CD4-positive, alpha-beta T cell treated with Interleukin-17A for 4 hours (primary cell): ENCODE data around the gene AGPAT4.

ENCODE experiments used
- DNase-seq: peaks from one replicate; pipeline ENCODE4 v3.0.0-alpha.2; 2020; ENCODE audit warnings: mixed read lengths

Gene AGPAT4

DNA sequence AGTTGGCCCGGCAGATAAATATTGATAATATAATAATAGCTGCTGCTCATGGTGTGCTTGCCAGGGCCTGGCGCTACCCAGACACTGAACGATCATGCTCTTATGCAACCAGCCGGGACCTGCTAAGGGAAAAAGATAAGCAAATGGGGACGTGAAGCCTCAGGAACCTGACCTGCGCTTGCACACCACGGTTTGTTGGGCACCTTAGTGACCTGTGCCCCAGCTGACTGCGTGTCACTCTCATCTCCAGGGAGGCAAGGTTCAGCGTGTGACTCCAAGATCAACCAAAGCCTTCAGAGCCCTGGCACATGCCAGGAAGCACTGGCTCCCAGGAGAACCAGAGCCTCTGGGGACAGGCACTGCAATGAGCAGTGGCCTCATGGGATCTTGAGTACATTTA is 111.1 kb downstream of the AGPAT4 start:
- no peak for DNase-seq

DNA sequence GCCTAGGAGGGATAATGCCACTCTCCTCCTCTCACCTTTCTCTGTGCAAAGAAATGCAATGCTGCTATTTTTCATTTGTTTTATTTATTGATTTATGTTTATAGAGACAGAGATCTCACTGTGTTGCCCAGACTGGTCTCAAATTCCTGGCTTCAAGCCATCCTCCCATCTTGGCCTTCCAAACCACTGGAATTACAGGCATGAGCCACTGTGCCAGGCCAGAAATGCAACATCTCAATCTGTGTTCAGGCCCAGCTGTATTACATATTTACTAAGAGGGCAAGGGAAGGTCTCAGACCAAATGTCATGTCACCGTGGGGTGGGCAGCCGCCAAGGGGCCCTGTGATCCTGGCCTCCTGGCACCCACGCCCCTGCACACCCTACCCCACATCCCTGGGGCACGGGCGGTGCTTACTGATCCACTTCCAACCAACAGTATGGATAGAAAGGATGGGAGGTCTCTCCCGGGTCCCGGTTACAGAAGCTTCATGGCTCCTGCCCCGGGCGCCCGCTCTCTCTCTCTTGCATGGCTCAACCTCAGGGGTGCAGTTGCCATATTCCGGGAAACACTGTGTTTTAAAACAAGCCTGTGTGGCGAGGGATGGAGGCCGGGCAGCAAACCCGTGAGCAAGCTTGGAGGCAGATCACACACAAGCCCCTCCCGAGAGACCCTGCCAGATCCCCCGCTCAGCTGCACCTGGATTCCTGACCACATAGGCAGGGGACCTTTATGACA is 111.8 kb downstream of the AGPAT4 start:
- DNase-seq = no peak

DNA sequence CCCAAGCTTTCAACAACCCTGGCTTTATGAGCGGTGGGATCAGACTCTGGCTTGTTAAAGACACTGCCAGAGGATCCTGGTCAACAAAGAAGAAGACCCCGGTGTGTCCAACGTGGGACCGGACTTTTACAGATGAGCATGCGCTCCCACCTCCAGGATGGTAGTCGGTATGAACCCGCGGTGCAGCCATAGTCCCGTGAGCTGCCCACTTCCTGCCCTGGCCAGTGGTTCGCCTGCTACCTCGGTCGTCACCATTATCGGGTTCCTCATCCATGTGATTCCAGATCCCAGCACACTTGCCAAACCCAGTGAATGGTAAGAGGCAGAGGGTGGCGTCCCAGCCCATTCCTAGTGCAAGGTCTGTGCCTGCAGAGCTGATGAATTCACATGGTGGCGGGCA is 112.7 kb downstream of the AGPAT4 start:
- DNase-seq = no peak

DNA sequence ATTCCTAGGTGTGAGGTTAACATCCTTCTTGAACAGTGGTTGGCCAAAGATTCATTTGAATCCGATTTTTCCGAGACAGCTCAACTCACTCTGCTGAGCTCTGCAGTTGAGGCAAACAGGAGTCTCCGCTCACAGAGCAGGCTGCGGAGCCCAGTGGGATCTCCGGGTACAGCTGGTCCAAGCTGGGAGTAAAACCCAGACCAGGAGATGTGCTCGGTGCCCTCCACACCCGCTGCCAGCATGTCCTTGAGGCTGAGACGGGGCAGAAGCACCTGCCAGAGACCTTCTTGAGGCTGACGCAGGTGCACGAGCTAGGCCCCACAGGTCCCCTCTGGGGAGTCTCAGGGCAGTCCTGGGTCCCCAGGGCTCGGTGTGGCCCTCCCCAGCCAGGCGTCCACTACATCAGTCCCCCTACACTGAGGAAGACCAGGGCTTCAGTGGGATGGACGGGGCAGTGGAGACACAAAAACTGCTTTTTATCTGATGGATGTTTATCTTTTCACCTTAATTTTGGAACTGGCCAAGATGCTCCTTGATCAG is 119.0 kb downstream of the AGPAT4 start:
- no peak for DNase-seq

DNA sequence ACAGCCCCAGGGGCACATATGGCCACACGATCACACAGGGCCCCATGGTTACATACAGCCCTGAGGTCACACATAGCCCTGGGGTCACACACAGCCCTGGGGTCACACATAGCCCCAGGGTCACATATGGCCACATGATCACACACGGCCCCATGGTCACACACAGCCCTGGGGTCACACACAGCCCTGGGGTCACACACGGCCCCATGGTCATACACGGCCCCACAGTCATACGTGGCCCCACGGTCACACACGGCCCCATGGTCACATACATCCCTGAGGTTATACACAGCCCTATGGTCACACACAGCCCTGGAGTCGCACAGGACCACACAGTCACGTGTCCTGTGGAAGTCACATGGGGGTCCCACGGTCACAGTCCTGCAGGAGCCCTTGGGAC is 120.1 kb downstream of the AGPAT4 start:
- DNase-seq = no peak

DNA sequence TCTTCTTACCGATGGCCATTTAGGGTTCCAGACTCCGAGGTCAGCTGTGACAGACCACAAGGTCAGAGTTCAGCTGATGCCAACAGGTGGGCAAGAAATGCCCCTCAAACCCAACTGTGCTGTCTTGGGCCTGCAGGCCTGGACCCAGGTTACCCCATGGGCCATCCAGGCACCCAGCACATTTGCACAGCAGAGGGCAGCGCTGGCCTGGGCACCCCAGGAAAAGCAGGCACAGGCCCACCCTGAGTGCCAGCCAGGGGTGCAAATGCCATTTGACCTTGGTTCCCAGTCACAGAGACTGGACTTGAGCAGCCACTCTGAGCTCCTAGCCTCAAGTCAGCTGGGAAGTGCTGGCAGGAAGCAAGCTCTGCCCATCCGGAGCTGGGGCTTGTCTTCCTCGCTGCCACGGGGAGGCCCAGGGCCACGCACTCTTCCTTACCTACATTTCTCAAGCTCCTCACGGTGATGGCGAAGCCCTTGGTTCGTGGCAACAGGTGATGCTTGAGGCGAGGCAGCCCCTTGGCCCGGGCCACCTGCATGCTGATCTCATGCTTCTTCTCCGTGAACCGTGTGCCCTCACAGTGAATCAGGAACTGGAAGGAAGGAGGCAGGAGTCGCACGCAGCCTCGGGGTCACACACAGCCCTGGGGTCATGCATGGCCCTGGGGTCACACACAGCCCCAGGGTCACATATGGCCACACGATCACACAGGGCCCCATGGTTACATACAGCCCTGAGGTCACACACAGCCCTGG is 120.8 kb downstream of the AGPAT4 start:
- DNase-seq = no peak

DNA sequence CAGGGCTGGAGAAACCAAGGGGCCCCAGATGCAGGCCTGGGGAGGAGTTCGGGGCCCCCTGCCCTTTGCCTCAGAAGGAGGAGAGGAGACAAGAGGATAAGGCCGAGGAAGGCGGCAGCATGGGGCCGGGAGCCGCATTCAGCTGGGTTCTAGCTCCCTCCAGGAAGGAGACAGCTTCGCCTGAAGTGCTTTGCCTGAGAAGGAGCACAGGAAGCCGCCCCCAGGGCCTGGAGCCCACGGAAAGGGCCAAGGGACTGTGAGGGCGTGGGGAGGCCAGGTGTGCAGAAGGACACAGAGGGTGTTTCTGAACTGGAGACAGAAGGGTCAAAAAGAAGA is 121.4 kb downstream of the AGPAT4 start:
- no peak for DNase-seq

DNA sequence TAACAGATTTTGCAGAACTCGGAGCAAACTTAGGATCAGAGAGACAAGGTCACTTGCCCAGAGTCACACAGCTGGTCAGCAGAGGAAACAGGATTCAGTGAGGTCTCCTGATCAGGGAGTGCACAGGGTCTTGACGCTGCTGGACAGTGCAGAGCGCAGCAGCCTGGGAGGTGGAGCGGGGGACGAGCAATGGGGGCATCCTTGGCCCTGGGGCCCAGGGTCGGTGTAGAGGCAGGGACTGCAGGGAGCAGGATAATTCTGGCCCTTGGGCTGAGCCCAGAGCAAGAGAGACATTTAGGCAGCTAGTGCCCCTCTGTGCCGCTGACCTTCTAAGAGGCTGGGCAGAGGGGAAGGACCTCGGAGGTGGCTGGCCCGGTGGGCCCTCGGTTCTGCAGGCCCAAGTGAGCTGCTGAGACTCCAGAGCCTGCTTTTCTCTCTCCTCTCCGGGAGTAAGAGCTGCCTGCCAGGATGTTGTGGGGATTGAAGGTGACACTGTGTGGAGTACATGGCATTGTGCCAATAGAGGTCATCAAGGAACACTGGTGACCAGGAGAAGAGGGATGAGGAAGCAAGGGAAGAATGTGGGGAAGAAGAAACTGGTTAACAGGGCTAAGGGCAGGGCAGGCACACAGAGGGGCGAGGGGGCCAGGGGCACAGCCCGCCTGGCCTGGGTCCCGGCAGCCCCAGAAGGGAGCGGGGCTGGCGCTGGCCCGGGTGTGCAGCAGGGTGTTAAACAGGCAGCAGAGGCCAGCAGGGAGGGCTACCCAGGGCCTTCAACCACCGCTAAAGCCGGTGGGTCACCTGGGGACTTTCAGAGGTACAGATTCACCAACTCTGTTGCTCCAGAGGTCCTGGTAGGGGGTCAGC is 122.0 kb downstream of the AGPAT4 start:
- no peak for DNase-seq

DNA sequence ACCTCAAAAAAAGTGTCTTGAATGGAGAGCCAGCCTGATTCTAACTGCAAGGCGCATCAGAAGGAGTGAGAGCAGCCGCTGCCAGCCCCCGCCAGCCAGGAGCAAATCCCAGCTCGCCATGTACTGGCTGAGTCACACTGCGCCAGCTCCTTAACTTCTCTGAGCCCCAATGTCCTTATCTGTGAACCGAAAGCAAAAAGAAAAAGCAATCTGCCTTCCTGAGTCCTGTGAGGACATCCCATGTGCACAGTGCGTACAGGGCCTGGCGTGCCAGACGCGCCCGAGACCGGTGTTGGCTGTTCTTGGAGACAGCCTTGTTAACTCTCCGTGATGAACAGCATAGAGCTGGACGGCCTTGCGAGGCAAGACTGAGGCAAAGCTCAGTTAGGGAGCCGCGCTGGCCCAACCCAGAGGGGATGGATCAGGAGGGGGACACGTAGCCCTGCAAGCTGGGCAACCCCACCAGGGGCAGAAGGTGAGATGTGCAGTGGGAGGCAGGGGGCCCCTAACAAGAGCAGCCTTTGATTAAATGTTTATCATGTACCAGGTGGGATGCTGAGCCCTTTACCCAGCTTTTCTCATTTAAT is 122.7 kb downstream of the AGPAT4 start:
- no peak for DNase-seq

DNA sequence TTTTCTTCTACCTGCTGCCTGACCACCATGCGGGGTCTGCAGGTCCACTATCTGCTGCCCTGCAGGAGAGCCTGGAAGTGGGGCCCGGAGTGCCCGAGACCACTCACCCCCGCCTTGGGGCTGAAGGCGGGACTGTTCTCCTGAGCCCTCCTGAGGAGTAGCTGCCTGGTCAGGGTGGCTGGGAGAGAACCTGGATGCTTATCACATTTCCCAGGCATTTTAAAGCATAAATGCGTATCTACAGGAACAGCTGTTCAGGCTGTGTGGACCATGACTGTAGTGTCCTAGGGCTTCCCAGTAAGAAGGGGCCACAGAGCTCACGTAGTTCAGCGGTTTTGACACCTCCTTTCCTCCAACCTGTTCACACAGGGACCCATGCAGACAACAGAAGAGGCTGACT is 123.3 kb downstream of the AGPAT4 start:
- DNase-seq = no peak

DNA sequence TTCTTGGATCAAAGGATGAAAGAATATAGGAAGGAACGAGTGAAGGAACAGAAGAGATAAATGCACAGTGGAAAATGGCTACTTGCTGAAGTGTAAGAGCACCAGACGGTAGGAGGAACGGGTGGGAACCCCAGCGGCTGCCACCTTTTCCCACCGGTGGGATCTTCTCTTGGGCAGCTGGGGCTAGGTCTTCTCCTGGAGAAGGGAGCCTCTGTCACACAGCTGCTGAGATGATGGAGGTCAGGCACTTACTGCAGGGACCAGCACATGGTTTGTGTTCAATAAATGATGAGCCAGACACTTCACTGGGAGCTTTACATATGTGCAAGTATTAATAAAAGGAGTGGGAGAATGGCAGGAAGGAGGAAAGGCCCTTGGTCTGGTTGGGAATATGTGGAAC is 123.7 kb downstream of the AGPAT4 start:
- DNase-seq = no peak

DNA sequence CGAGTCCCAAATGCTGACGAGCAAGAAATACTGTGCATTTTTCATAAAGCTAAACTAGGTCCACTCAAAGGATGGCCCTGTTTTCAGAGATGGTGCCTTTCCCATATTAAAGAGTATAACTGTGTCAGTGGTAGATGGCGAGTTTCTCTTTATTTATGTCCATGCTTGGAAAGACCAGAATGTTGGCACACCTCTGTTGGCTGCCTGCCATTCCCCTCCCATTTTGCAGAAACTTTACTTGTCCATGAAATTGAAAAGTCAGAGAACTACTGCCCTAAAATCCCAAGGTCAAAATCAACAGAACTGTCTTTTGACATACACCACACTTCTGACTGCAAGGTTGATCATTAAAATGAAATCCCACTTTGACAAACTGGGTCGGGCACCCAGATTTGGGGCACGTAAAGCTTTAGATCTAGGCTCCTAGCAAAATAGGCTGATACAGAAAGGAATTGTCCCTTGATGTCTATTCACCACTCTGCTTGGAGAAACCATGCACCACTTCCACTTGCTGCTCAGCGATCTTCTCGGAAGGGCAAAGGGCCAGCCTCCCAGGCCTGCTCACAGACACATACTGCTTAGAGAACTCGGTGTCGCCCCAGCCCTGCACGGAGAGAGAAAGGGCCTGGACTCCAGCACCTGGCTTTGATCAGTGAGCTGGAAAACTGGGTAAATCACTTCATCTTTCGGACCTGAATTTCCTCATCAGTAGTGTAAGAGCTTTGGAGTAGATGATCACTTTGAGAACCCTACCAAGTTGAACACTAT is 130.0 kb downstream of the AGPAT4 start:
- no peak for DNase-seq

DNA sequence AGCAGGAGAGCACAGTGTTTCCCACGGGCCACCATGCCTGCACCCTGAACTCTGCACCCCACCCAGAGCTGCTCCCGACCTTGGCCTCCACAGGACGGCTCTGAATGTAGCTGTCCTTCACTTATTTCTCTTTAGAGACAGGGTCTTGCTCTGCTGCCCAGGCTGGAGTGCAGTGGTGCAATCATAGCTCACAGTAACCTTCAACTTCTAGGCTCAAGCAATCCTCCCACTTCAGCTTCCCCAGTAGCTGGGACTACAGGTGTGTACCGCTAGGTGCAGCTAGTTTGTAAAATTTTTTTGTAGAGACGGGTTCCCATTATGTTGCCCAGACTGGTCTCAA is 130.9 kb downstream of the AGPAT4 start:
- DNase-seq = no peak

DNA sequence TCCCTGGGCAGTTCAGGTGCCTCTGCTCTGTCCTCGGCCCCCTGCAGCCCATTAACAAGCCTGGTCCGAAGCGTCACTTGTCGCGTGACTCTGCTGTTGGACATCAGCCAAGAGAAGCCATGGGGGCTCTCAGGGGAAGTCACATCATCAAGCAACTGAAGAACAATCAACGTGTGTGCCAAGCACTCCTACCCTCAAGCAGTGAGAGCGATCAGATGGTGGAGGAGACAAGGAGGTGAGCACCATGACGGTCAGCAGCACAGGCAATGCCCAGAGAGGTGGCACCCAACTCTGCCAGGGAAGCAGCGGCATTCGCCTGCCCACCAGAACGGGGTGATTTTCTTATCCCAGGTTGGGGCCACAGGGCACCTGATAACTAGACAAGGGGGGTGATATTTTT is 132.7 kb downstream of the AGPAT4 start:
- no peak for DNase-seq

DNA sequence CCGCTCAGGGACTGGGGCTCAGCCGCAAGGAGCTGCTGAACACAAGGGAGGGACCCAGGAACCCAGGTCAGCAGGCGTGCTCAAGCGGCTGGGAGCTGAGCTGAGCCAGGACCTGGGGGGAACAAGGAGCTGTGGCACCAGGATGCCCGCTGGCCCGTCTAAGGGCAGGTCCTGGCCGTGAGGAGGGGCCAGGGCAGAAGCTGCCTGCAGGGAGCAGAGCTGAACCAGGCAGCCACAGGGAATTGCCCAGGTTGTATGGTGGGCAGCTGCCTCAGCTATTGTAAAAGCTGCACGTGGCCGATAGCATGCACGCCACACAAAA is 133.3 kb downstream of the AGPAT4 start:
- DNase-seq = no peak

DNA sequence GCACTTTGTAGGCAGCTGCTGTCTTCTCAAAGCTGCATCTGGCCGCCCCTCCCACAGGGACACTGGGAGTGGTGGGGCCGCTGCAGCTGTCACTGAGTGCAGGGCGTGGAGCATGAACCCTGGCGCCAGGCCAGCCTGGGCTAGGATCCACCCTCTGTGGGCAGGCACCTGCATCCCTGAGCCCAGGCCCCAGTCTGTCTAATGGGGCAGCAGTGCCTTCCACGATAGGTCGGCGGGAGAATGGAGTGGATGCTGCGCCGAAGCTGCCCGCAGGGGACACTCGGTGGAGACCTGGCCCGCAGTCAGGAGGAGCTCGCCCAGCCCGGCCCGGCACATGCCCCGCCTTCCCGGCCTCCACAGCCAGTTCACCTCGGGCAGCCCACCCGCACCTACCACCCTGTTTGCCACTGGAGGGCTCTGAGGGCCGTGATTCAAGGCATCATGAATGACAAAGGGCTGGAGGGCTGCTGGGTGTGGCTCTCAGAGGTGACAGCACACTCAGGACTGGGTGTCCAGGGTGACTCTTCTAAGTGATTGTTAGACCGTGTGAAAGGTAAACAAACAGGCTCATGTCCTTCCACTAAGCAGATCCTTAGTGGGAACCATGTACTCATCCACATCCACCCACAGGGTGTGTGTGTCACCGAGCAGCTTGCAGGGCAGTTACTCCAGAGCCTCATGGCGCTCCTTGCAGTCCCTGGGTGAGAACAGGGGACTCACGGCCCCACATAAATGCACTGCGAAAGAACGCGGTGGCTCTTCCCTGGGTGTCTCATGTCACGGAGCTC is 133.9 kb downstream of the AGPAT4 start:
- no peak for DNase-seq

DNA sequence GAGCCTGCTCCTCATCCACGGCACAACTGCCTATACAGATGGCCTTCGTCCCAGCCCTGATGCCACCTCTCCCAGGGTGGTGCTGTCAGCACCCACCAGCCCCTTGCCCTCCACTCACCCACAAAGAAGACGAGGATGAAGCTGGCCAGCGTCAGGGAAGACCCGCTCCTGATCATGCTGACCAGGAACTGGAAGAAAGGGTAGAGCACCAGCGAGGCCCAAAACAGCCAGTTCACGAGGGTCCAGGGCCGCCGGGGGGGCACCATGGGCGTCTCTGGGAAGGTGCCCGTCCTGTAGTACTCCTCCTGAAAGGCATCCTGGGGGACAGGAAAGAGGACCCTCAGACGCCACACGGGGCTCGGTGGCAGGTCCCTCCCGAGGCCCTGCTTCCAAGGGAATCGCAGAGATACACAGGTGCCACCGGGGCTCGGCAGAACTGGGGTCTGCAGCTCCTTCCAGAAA is 134.5 kb downstream of the AGPAT4 start:
- no peak for DNase-seq

DNA sequence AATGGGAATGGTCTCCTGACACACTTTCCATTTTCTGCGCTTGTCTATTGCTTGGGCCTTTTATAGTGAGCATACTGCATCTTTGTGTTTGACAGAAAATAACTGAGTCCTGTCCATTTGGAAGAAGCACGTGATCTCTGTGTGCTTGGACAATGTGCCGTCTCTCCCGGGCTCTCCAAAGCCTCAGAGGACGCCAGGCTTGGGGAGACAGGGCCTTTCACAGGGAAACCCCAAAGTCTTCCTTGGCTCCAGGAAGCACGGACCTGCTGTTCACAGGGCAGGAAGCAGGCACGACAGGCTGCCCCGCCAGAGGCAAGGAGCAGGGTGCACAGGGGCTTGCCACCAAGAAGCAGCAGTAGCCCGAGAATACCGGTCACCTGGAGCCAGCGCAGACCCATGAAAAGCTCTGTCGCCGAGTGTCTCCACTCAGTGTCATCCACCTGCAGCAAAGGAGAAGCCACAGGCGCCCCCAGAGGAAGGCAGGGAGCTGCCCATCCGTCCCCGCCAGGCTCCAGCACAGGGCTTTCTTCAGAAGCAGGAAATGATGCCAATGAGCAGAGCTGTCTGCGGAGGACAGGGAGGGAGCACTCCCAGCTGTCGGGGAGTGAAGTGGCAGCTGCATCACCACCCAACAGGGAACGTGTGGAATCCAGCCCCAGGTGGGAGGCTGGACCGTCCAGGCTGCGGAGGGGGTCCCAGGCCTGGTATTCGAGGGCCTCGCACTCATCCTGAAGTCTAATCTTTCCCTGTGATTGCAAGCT is 135.1 kb downstream of the AGPAT4 start:
- DNase-seq = no peak

DNA sequence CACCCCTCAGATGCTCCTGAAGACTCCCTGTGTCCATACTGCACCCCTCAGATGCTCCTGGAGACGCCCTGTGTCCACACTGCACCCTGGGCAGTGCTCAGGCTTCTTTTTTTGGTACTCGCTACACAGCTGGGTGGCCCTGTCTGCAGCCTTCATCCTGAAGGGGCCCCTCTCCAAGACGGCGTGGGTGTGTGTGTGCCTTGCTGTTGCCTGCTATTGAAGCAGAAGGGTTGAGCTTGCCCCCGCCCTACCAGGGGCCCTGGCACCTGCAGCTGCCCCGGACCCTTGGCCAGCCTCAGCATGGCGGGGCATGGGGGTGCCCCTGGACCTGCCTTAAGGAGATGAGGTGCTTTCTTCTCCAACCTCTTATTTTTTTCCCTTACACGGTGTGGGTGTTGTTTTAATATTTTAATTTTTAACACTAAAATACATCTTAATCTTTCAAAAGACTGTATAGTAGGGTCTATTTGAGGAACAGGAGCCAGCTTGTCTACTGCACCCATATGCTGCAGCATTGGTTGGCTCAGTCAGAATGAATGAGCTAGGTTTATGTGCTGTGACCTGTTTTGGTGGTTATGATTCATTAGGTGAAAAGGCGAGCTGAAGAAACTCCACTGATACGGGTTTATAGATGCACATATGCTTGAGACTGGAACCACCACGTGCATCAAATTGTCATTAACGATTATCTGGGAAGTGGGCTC is 135.9 kb downstream of the AGPAT4 start:
- DNase-seq = no peak

DNA sequence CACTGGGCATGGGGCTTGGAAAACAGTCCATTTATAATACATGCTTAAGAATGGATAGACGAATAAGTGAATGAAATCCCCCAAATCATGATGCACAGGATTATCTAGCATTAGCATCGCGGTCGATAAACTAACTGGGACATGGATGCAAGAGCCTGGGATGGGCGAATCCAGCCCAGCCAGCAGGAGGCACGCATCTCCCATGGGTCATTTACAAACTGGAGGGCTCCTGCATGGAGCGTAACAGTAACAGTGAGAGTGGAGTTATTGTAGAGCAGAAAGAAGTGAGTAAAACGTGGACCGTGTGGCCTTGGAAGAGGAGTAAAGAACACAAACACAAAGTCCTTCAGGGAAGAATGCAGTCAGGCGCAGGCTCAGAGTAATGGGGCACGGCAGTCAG is 136.5 kb downstream of the AGPAT4 start:
- DNase-seq = no peak
